A549 (cell line): ENCODE data around the gene SDC3. TPM values are rescaled to one million over a fixed set of nuclear protein-coding genes. Genes with fewer than 3 reads are reported as not detected.

ENCODE experiments used
- BCL3 ChIP-seq: fragments of >200 bp; sonication (Bioruptor Twin); formaldehyde crosslinking; IDR thresholded peaks from 3 replicates; pipeline ENCODE4 v1.6.1; 2016
- CBX2 ChIP-seq: fragments of 200-600 bp; sonication (generic); IDR thresholded peaks from 2 replicates; pipeline ENCODE4 v1.6.1; 2016; ENCODE audit warnings: low read depth, mild to moderate bottlenecking, borderline replicate concordance
- E2F6 ChIP-seq: IDR thresholded peaks from 2 replicates; pipeline ENCODE4 v1.6.1; 2012; ENCODE audit warnings: low read depth, borderline replicate concordance
- EHMT2 ChIP-seq: fragments of 200-600 bp; sonication (generic); IDR thresholded peaks from 2 replicates; pipeline ENCODE4 v1.6.1; 2016; ENCODE audit warnings: antibody characterized with exemption, low read depth, mild to moderate bottlenecking, moderate library complexity
- ELK1 ChIP-seq: fragments of 150-350 bp; IDR thresholded peaks from 2 replicates; pipeline ENCODE4 v1.6.1; 2014; ENCODE audit warnings: low read depth, mild to moderate bottlenecking, low read length
- ESRRA ChIP-seq: fragments of 150-350 bp; IDR thresholded peaks from 2 replicates; pipeline ENCODE4 v1.6.1; 2014; ENCODE audit warnings: mild to moderate bottlenecking, low read length, borderline replicate concordance
- FOSB ChIP-seq: fragments of 250-450 bp; sonication (Bioruptor Pico); IDR thresholded peaks from 2 replicates; pipeline ENCODE4 v1.5.0; 2020; ENCODE audit warnings: mild to moderate bottlenecking, moderate library complexity
- FOSL2 ChIP-seq, 2 experiments: fragments of 450-650 bp in 1 of 2; fragments of >200 bp in 1 of 2; sonication (Bioruptor Twin) in 1 of 2; formaldehyde crosslinking; IDR thresholded peaks; 2 replicates each; pipeline versions ENCODE4 v1.5.0 to v1.6.1; 2016 to 2020; ENCODE audit warnings: mild to moderate bottlenecking in 1 of 2, moderate library complexity in 1 of 2
- FOXS1 ChIP-seq: fragments of 250-450 bp; sonication (Bioruptor Pico); IDR thresholded peaks from 2 replicates; pipeline ENCODE4 v1.5.0; 2020; ENCODE audit warnings: mild to moderate bottlenecking, moderate library complexity
- HES2 ChIP-seq: fragments of >200 bp; sonication (Bioruptor Twin); formaldehyde crosslinking; IDR thresholded peaks from 2 replicates; pipeline ENCODE4 v1.6.1; 2016
- HMGXB4 ChIP-seq: fragments of 250-450 bp; sonication (Bioruptor Pico); IDR thresholded peaks from 2 replicates; pipeline ENCODE4 v1.5.0; 2021; ENCODE audit warnings: mild to moderate bottlenecking, moderate library complexity, borderline replicate concordance
- HOXA7 ChIP-seq: fragments of 250-450 bp; sonication (Bioruptor Pico); IDR thresholded peaks from 2 replicates; pipeline ENCODE4 v1.5.0; 2020; ENCODE audit warnings: mild to moderate bottlenecking, moderate library complexity
- HOXB13 ChIP-seq: fragments of 250-450 bp; sonication (Bioruptor Pico); IDR thresholded peaks from 2 replicates; pipeline ENCODE4 v1.5.0; 2020; ENCODE audit warnings: low read depth, mild to moderate bottlenecking, moderate library complexity
- KDM1A ChIP-seq: fragments of 200-600 bp; sonication (generic); IDR thresholded peaks from 2 replicates; pipeline ENCODE4 v1.6.1; 2016; ENCODE audit warnings: low read depth, mild to moderate bottlenecking
- KDM5A ChIP-seq: fragments of 200-600 bp; sonication (generic); IDR thresholded peaks from 2 replicates; pipeline ENCODE4 v1.6.1; 2016; ENCODE audit warnings: antibody characterized with exemption, mild to moderate bottlenecking
- MAFK ChIP-seq: fragments of 450-650 bp; IDR thresholded peaks from 2 replicates; pipeline ENCODE4 v1.6.1; 2014; ENCODE audit not compliant: partially characterized antibody
- MAX ChIP-seq: IDR thresholded peaks from 2 replicates; pipeline ENCODE4 v1.6.1; 2012
- MAZ ChIP-seq: fragments of 150-350 bp; IDR thresholded peaks from 2 replicates; pipeline ENCODE4 v1.6.1; 2014; ENCODE audit warnings: antibody characterized with exemption, low read depth, low read length, borderline replicate concordance
- NR3C1 ChIP-seq: fragments of >200 bp; sonication (Bioruptor Twin); formaldehyde crosslinking; IDR thresholded peaks from 3 replicates; pipeline ENCODE4 v1.6.1; 2017
- PBX3 ChIP-seq: IDR thresholded peaks from 2 replicates; pipeline ENCODE4 v1.6.1; 2012
- PHF8 ChIP-seq: fragments of 200-600 bp; sonication (generic); IDR thresholded peaks from 2 replicates; pipeline ENCODE4 v1.6.1; 2016; ENCODE audit warnings: low read depth, mild to moderate bottlenecking, antibody characterized with exemption, moderate library complexity, borderline replicate concordance
- POLR2A ChIP-seq: IDR thresholded peaks from 2 replicates; pipeline ENCODE4 v1.6.1; 2012; ENCODE audit warnings: mild to moderate bottlenecking, low read length
- RARB ChIP-seq: fragments of 250-450 bp; sonication (Bioruptor Pico); IDR thresholded peaks from 2 replicates; pipeline ENCODE4 v1.8.0; 2021; ENCODE audit warnings: mild to moderate bottlenecking, moderate library complexity
- RCOR1 ChIP-seq: fragments of 150-350 bp; IDR thresholded peaks from 2 replicates; pipeline ENCODE4 v1.6.1; 2014; ENCODE audit warnings: antibody characterized with exemption, low read length, low read depth
- REST ChIP-seq: fragments of 200-600 bp; sonication (generic); IDR thresholded peaks from 2 replicates; pipeline ENCODE4 v1.6.1; 2016; ENCODE audit warnings: antibody characterized with exemption, mild to moderate bottlenecking, moderate library complexity
- SMC3 ChIP-seq: fragments of >200 bp; sonication (Bioruptor Twin); formaldehyde crosslinking; IDR thresholded peaks from 3 replicates; pipeline ENCODE4 v1.6.1; 2018; ENCODE audit warnings: inconsistent platforms
- USF2 ChIP-seq: fragments of 450-650 bp; IDR thresholded peaks from 2 replicates; pipeline ENCODE4 v1.6.1; 2014; ENCODE audit warnings: antibody characterized with exemption
- ZC3H11A ChIP-seq: fragments of 450-650 bp; IDR thresholded peaks from 2 replicates; pipeline ENCODE4 v1.6.1; 2014; ENCODE audit warnings: antibody characterized with exemption, mild to moderate bottlenecking
- ZFP36 ChIP-seq: fragments of 450-650 bp; IDR thresholded peaks from 2 replicates; pipeline ENCODE4 v1.6.1; 2014; ENCODE audit warnings: borderline replicate concordance; ENCODE audit not compliant: partially characterized antibody
- polyA plus RNA-seq, 4 experiments: library from polyadenylated mRNA; depleted of rRNA in 3 of 4; stranded (reverse); fragments of >200 nt; fragmentation: RNase III in 1 of 4; extraction: RNeasy Plus Mini Kit Qiagen cat#74134 plus additional on column Dnase treatment in 1 of 4; gene quantifications; 2 replicates in 3 of 4; 3 replicates in 1 of 4; pipeline ENCODE4 v1.2.3, GENCODE V29; 2011 to 2017

The SDC3 gene
- polyA plus RNA-seq, 2 of the 4 experiments (the other 2 are of a cell fraction): 2.0 to 8.9 TPM

- no peak for TF ChIP-seq REST
- no peak for TF ChIP-seq ELK1
- TF ChIP-seq E2F6: no peak
- no peak for TF ChIP-seq PBX3
- TF ChIP-seq KDM5A: no peak
- TF ChIP-seq NR3C1: no peak
- TF ChIP-seq RCOR1: no peak
- no peak for TF ChIP-seq SMC3
- no peak for TF ChIP-seq FOXS1 (CRISPR knock-in tag)
- no peak for TF ChIP-seq HMGXB4 (CRISPR knock-in tag)
- TF ChIP-seq USF2: no peak
- TF ChIP-seq ZC3H11A: no peak
- no peak for TF ChIP-seq ESRRA
- TF ChIP-seq EHMT2: no peak
- no peak for TF ChIP-seq MAFK
- TF ChIP-seq FOSL2 (IDR thresholded peaks at IDR 0.05): peak; percentile 40; the same call in 1 of the 2 replicates
- peak; percentile 86 for TF ChIP-seq FOSL2 (CRISPR knock-in tag; IDR thresholded peaks at IDR 0.05)
- TF ChIP-seq CBX2: no peak
- TF ChIP-seq MAZ: no peak
- TF ChIP-seq FOSB: no peak
- TF ChIP-seq KDM1A: no peak
- TF ChIP-seq HOXB13: no peak
- no peak for TF ChIP-seq HOXA7 (CRISPR knock-in tag)
- TF ChIP-seq BCL3: no peak
- peak; percentile 47; the same call in 1 of the 2 replicates for TF ChIP-seq MAX
- no peak for TF ChIP-seq RARB (CRISPR knock-in tag)
- TF ChIP-seq PHF8: 0 out of 2 replicates have a peak, but pooled peaks have one; percentile 30
- no peak for TF ChIP-seq ZFP36
- peak; percentile 57 for TF ChIP-seq POLR2A
- no peak for TF ChIP-seq HES2
These were observed 84.4 kb downstream of the SDC3 start (continued) for GRCh38 chr1:30823969-30824735.
